Spinal cord (tissue), 10 donors: ENCODE results near the gene HNRNPH2. TPM values are rescaled to one million over a fixed set of nuclear protein-coding genes. Genes with fewer than 3 reads are reported as not detected.

Source experiments
- DNase-seq, 6 donors: peaks; one replicate each; pipeline versions ENCODE4 v3.0.0 to v3.0.0-alpha.2; 2013 to 2015; ENCODE audit warnings: low spot score in 6 of 6, low read depth in 4 of 6
- H3K27ac ChIP-seq: one replicate; pipeline ENCODE4 v1.5.1; 2013; ENCODE audit warnings: low read depth, low read length, control low read depth
- H3K27me3 ChIP-seq: one replicate; pipeline ENCODE4 v1.6.1; 2013; ENCODE audit warnings: low read length; ENCODE audit not compliant: control insufficient read depth, insufficient read depth
- H3K36me3 ChIP-seq: one replicate; pipeline ENCODE4 v1.6.1; 2013; ENCODE audit warnings: low read length; ENCODE audit not compliant: control insufficient read depth, insufficient read depth
- H3K4me1 ChIP-seq: one replicate; pipeline ENCODE4 v1.6.1; 2013; ENCODE audit warnings: low read length; ENCODE audit not compliant: control insufficient read depth, insufficient read depth
- H3K4me3 ChIP-seq: one replicate; pipeline ENCODE4 v1.5.1; 2013; ENCODE audit warnings: low read depth, low read length, control low read depth
- H3K9me3 ChIP-seq: one replicate; pipeline ENCODE4 v1.6.1; 2013; ENCODE audit warnings: low read length; ENCODE audit not compliant: control insufficient read depth, insufficient read depth
- WGBS: methylation state at CpG from one replicate; pipeline ENCODE4 v1.1.5; 2013; ENCODE audit warnings: missing lambda C conversion rate; ENCODE audit not compliant: insufficient coverage; 5-methylcytosine and 5-hydroxymethylcytosine counted together
- polyA plus RNA-seq, 2 donors: library from polyadenylated mRNA; unstranded; fragments of 120-200 nt; gene quantifications; one replicate each; pipeline ENCODE4 v1.2.1, GENCODE V29; 2013; ENCODE audit not compliant: insufficient read length in 2 of 2
- total RNA-seq, 2 donors: library from RNA; depleted of rRNA in 1 of 2; stranded (reverse); fragments of 120-200 nt in 1 of 2; fragments of >200 nt in 1 of 2; gene quantifications; one replicate each; pipeline versions ENCODE4 v1.2.3 to v1.2.4, GENCODE V29; 2013 to 2014
- donor health status: healthy.

HNRNPH2 gene
- total and polyA plus RNA-seq, 4 donors, result 63.7 to 111 (median 85.8) TPM

DNA sequence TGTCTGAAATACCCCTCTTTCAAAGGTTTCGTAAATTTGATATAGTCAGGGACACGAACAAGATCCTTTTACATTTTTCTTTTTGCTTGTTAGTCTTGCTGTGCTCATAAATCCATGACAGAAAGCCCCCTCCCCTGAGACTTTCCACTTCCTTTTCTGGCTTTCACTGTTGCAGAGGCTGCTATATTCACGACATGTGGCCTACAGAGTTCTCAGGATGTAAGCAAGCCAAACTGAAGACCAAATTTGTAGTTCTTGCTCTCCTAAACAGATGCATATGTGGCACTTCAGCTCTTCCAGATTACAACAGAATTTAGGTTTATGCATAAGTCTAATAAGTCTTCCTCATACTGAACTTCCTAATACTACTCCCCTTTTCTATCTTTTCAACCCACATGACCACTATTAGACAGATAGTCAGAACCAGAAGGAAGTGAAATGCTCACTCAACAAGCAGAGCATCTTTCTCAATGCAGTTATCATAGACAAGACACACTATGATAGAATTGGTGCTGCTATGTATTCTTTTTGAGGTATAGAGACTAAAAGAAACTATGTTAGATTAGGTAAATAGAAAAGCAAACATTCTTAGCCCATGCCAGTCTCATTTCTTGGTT is 37.0 kb upstream of the HNRNPH2 start:
- no peak overlapping the region for H3K27ac ChIP-seq
- no peaks in the 10 kb centered on the region for H3K36me3 ChIP-seq
- H3K27me3 ChIP-seq, result peaks cover 6% of the 10 kb centered on the region
- no peak overlapping the region for H3K4me3 ChIP-seq
- no peak for DNase-seq
- no peaks in the 10 kb centered on the region for H3K9me3 ChIP-seq
- WGBS, result 59% methylated on average over 3 of the region's 3 CpGs
- H3K4me1 ChIP-seq, result no peaks in the 10 kb centered on the region

DNA sequence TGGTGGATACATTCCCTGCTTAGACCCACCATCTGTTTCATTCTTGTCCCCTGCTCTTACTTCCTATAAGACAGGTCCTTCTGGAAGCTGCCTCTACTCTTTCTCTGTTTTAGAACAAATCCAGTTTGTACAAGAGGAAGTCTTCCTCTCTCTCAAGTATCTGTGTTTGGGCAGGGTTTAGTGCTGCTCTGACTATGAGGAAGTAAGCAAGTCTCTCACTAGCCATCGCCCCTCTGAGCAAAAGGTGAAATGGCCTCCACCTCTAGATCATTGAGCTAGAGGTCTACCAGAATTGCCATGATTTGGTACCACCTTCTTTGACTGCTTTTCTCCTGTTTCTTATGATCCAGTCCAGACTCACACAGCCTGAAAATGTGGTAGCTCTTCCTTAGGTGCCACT is 30.5 kb upstream of the HNRNPH2 start:
- H3K9me3 ChIP-seq, result no peaks in the 10 kb centered on the region
- H3K27me3 ChIP-seq, result peaks cover 4% of the 10 kb centered on the region
- no peak overlapping the region for H3K4me3 ChIP-seq
- H3K4me1 ChIP-seq, result no peaks in the 10 kb centered on the region
- no peak overlapping the region for H3K27ac ChIP-seq
- no peak for DNase-seq
- no peaks in the 10 kb centered on the region for H3K36me3 ChIP-seq
- WGBS, result 57% methylated on average over 1 of the region's 1 CpG

DNA sequence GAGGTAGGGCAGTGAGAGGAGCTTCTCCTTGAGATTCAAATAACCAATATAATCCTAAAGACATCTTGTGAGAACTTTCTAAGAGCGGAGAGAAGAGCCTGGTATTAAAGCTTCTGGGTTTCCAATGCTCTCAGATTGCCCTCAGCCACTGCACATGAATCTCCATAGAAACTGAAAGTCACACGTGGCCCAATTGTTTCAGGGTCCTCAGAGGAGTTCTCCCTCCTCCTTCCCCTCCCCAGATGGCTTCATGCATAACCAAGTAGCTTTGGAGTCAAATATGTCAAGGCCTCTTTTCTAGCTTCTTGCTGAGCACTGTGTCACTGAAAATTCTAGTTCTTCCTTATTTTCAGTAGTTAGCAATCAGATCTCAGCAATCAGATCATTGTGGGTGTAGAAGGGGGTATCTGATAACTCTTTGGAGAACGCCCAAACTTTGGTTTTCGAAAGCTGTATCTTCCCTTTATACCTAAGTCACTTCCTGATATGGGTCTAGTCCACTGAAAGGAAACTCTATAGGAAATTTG is 24.3 kb upstream of the HNRNPH2 start:
- Histone ChIP-seq H3K9me3 (no peaks in the 10 kb centered on the region), H3K4me3 (no peak overlapping the region), H3K27me3 (no peaks in the 10 kb centered on the region), H3K27ac (no peak overlapping the region), H3K36me3 (no peaks in the 10 kb centered on the region), H3K4me1 (no peaks in the 10 kb centered on the region)
- WGBS, result 7% methylated on average over 2 of the region's 4 CpGs
- DNase-seq, result peak in 2 of 6 donors; percentile 13 to 36

- Histone ChIP-seq H3K4me3 (no peak overlapping the region), H3K27me3 (no peaks in the 10 kb centered on the region), H3K9me3 (no peaks in the 10 kb centered on the region), H3K36me3 (no peaks in the 10 kb centered on the region), H3K4me1 (no peaks in the 10 kb centered on the region), H3K27ac (no peak overlapping the region)
- WGBS, result 75% methylated on average over 7 of the region's 7 CpGs
- DNase-seq, result no peak
Observed at GRCh38 chrX:101385026-101385684, 22.9 kb upstream of the HNRNPH2 start.

GRCh38 chrX:101385795-101386541 is 22.1 kb upstream of the HNRNPH2 start, which contains the start of gene BTK:
BTK (minus strand) TSS chrX:101386191; CDS start chrX:101375284, 10,907 bp downstream.
- no peak for DNase-seq
- H3K27ac ChIP-seq, result no peak within 1 kb of the TSS
- WGBS, result 68% methylated on average over 9 of the region's 9 CpGs
- no peaks in the 10 kb centered on the region for H3K36me3 ChIP-seq
- peaks cover 3% of the 10 kb centered on the region for H3K4me1 ChIP-seq
- no peak within 1 kb of the TSS for H3K4me3 ChIP-seq
- H3K27me3 ChIP-seq, result peaks cover 2% of the 10 kb centered on the region
- no peaks in the 10 kb centered on the region for H3K9me3 ChIP-seq

GRCh38 chrX:101386542-101386885 is 21.5 kb upstream of the HNRNPH2 start:
- Histone ChIP-seq H3K36me3 (no peaks in the 10 kb centered on the region), H3K4me3 (no peak overlapping the region), H3K9me3 (no peaks in the 10 kb centered on the region), H3K27me3 (peaks cover 2% of the 10 kb centered on the region), H3K27ac (no peak overlapping the region), H3K4me1 (peaks cover 3% of the 10 kb centered on the region)
- 79% methylated on average over 3 of the region's 6 CpGs for WGBS
- no peak for DNase-seq

DNA sequence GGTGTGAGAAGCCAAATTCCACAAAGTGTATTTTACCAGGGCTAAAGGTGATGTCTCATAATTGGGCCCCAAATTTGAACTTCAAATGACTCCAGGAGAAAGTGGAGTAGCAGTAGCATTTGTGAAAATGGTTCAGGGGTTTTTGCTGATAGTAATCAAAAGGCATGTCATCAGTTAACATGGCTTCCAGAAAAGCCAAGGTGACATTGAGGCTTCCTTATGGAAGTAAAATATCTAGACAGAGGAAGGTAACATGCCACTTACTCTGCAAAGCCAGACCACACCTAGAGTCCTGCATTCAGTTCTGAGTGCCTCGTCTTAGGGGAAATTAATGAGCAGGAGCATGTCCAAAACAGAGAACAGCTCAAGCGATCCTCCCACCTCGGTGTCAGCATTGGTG is 19.4 kb upstream of the HNRNPH2 start:
- H3K36me3 ChIP-seq, result no peaks in the 10 kb centered on the region
- peaks cover 2% of the 10 kb centered on the region for H3K27me3 ChIP-seq
- H3K4me1 ChIP-seq, result peaks cover 3% of the 10 kb centered on the region
- no peaks in the 10 kb centered on the region for H3K9me3 ChIP-seq
- no peak for DNase-seq
- H3K4me3 ChIP-seq, result no peak overlapping the region
- H3K27ac ChIP-seq, result no peak overlapping the region
- 40% methylated on average over 1 of the region's 3 CpGs for WGBS

DNA sequence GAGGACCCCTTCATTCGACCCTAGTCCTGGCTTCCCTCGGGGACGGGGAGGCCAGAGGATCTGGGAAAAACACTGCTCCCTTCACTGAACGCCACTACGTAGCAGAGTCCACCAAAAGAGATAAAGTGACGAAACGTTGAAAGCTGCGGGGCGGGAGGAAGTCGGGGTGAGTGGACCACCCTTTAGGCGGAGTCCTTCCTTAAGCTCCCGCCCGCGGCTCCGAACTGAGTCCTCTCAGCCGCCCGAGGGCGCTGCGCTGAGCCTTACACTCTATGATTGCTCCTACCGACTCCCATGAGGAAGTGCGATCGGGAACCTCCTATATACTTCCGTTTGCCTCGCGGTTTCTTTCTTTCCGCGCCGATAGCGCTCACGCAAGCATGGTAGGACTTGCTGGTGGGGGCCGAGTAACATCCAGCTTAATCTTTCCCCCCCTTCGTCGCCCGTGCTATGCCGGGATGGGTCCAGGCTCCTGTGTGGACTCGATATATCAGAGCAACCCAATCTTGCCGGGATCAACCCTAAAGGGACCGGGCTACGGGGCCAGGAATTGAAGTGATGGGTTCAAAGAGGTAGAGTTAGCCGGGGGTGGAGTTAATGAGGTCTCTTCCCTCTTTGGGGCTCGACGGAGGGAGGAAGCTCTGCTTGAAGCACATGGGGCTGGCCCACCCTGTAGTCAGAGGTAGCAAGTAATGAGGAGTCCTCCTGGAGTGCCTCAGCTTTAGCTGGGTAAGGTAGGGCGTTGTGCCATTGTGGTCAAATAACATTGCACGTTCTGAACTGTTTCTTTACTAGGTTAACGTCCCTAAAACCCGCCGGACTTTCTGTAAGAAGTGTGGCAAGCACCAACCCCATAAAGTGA is 17.1 kb upstream of the HNRNPH2 start, which contains the start of gene RPL36A:
RPL36A (plus strand) TSS at position 348 of the 862 bp plus-strand sequence; CDS start at position 381, 33 bp downstream.
- Histone ChIP-seq H3K4me1 (peaks cover 3% of the 10 kb centered on the region), H3K27ac (peak within 1 kb of the TSS; percentile 41), H3K4me3 (peak within 1 kb of the TSS; percentile 67), H3K36me3 (no peaks in the 10 kb centered on the region), H3K9me3 (no peaks in the 10 kb centered on the region), H3K27me3 (peaks cover 2% of the 10 kb centered on the region)
- 32% methylated on average over 40 of the region's 47 CpGs for WGBS
- DNase-seq, result peak; percentile 59 to 97 (median 72)

DNA sequence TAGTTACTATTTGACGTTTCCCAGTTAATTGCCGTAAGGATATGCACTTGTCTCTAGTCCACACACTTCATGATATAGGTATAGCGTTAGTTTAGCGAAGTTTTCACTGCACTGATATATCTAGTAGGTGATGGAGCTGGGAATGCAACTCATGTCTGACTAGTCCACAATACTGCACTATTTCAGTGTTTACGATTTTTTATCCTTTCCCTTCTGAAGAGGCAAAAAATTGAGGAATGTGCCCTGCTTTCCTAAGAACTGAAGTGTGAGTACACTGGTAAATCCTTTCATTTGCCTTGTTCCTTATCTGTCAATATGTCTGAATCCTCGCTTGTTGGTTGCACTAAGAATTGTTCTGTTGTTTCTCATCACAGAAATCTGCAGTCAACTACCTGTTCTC is 16.2 kb upstream of the HNRNPH2 start:
- no peak overlapping the region for H3K27ac ChIP-seq
- peaks cover 3% of the 10 kb centered on the region for H3K4me1 ChIP-seq
- peak overlapping the region; percentile 67 for H3K4me3 ChIP-seq
- DNase-seq, result no peak
- H3K9me3 ChIP-seq, result no peaks in the 10 kb centered on the region
- H3K27me3 ChIP-seq, result peaks cover 2% of the 10 kb centered on the region
- 63% methylated on average over 1 of the region's 6 CpGs for WGBS
- no peaks in the 10 kb centered on the region for H3K36me3 ChIP-seq
